ENCODE data around the gene SCN2B.

SCN2B gene

DNA sequence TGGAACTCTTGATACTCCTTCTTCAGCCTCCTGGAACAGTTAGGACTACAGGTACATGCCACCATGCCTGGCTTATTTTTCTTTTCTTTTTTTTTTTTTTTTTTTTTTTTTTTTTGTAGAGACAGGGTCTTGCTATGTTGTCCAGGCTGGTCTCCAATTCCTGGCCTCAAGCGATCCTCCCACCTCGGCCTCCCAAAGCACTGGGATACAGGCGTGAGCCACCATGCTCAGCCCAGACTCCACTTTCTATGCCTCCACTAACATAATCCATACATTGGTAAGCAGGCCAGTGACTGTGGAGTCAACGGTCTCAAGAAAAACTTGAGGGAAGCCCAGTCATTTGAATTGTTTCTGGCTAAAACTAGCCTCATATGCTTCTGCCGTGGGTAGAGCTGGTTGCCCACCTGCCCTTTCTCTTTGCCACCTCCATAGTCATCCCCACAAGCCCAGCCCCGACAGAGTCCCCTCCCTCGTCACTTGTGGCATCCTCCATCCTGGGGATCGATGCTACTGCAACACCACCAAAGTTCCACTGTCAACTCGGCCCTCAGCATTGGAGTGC, 2.4 kb downstream of the SCN2B start:
- DNase-seq (ENCODE audit: low spot score): no peak

DNA sequence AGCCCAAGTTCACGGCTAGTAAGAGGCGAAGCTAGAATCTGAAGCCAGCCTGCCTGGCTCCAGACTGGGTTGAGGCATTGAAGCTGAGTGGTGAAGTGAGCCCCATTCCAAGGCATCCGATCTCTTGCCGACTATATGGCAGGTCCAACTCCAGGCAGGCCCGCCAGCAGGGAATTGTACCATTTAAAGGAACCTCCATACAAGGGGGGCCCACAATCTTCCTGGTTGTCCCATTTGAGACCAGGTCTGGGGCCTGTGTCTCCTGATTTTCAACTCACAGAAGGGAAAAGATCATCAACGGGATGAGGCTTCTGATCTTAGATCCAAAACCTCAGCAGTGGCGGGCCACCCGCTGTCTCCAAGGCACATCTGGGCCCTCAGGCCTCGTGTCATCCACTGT, 4.1 kb downstream of the SCN2B start:
- no peak for DNase-seq (ENCODE audit: low spot score)

DNA sequence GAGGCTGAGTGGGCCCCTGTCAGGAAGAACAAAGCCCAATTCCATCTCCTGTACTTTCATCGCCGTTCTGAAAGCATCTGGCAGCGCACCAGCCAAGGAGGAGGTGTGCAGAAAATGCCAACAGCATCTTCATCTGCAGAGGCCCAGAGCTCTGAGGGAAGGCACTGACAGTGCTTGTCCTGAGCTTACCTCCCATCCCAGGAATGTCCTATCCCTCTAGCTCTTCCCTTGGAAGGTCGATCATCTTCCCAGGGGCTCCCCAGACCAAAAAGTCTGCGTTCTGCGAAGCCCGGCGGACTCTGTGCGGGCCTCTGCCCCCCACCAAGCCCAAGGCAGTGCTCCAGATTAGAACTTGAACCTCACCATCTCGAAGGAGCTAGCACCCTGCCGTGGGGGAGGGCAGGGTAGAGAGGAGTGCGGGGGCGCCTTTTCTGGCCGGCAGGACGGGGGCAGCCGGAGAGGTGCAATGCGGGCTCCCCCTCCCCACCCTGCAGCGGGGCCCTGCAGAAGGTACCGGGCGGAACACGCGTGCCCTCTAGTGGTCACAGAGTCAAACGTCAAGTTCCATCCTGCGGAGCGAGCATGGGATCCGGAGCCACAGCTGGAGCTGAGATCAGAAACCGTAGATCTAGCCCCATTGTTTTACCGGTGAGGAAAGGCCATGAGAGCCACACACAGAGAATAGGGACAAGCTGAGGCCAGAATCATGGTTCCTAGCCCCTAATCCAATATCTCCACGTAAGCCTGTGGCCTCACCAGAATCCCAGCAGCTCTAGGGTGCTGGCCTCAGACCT, 5.0 kb downstream of the SCN2B start:
- DNase-seq (ENCODE audit: low spot score): peak; percentile 34

DNA sequence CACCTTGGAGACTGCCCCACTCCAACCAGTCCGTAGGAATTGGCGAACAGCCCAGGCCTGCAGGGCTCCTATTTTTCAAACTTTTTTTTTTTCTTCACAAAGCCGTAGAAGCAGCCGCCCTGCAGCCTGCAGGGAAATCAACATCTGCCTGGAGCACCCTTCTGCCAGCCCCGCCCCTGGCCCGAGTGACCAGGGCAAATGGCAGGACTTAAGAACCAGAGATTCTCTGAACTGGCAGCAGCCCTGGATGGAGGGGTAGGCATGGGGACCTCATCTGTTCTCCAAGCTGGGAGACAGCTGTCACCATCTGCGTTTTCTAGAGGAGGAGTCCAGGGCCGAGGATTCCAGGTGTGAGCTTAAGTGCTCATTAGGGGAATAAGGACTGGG, 5.6 kb downstream of the SCN2B start:
- DNase-seq (ENCODE audit: low spot score): no peak

DNA sequence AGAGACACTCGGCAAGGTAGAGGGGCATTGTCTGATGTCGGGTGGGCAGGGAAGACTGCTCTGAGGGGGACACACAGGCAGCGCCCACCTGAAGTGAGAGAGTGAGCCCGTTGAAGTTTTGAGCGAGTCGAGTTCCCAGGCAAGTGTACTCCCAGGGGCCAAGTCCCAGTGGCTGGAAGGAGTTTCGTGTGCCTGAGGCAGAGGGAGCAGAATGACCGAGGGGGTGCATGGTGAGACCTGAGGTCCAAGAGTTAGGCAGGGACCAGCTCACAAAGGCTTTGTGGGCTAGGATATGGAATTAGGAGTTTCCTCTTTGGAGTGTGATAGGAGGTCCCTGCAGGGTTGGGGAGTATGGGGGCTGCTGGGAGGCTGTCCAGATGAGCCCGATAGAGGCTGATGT, 6.2 kb downstream of the SCN2B start:
- no peak for DNase-seq (ENCODE audit: low spot score)

DNA sequence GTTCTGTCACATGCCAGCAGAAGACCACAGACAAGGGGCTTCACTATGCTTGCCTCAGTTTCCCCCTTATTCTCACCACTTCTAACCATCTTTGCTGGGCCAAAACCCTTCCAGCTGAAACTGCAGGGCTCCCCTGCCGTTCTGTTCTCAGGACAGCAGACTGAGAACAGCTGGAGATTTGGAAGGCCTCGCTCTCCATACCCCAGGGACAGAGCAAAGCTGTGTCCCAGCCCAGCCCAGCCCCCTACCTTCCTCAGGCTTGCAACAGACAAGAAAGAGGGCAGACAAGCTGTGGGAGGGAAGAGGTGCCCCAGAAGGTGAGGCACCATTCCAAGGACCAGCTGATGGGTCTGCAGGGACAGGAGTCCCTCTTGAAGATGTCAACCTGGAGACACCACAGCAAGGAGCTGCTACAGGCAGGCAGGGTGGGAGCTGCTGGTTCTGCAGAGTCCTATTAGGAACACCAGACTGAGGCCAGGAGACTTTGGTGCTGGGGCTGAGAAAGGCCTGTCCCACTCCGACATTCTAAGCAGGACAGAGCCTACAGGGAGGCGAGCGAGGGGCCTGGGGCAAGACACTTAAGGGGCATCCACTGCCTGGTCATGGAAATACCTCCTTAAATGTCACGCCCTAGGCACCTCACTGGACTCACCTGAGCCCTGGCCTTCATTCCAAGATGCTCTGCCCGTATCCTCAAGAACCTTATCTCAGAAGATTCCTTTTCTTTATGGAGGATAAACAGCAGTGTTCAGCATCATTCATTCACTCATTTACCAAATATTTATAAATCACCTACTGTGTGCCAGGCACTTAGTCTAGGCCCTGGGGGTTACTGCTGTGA, 6.9 kb downstream of the SCN2B start:
- DNase-seq (ENCODE audit: low spot score): no peak

DNA sequence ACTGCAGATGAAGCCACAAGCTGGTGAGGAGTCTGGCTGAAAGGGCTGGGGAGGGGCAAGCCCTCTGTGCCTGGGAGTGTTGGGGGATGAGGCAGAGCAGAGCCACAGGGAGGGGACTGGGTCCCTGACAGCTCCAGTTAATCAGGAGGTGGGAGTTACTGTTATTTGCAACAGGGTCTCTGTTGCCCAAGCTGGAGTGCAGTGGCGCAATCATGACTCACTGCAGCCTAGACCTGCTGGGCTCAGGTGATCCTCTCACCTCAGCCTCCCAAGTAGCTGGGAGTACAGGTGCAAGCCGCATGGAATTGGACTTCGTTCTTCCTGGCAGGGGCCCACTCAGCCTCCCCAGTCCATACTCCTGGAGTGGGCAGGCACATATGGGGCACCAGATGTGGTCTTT, 7.7 kb downstream of the SCN2B start:
- no peak for DNase-seq (ENCODE audit: low spot score)

DNA sequence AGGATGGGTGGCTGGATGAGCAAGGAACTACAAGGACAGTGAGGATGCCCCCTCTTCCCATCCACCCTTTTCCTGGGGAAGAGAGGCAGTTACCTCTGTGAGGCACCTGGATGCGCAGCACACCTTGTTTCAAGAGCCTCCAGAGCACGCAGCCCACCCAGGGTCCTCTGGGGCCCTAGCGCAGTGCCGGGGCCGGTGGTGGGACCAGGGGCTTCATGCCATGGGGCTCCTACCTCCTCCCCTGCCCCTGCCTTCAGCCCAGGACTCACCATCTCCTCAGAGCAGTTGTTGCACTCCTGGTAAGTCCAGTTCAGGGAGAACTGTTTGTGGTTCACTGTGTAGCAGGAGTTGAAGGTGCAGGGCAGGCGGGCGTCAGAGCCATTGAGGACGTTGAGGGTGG, 8.1 kb downstream of the SCN2B start:
- no peak for DNase-seq (ENCODE audit: low spot score)

DNA sequence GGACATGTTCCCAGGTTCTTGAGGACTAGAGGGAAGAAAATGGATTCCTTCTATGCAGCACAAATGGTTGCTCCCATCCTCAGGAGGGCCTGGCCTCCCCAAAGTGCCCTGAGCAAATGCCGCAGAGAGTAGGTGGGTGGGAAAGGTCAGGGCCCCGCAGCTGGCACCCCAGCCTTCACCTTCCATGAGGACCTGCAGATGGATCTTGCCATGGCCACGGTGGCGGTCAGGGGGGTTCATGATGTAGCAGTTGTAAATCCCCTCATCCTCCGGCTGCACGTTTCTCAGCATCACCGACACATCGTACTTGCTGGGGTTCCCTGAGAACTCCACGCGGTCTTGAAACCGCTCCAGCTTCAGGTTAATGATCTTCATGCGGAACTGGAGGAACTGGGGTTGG, 8.5 kb downstream of the SCN2B start:
- DNase-seq (ENCODE audit: low spot score): no peak

DNA sequence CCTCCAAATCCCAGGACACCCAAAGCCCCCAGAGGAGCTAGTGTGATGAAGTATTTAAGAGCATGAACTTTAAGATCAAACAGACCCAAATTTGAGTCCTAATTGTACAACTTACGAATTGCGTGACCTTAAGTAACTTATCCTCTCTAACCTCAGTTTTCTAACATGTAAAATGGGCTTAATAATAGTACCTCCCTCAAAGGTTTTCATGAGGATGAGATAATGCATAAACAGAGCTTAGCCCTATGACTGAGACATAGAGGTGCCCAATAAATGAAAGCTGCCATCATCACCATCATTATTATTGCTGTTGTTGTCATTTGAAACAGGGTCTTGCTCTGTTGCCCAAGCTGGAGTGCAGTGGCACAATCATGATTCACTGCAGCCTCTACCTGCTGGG, 9.2 kb downstream of the SCN2B start:
- DNase-seq (ENCODE audit: low spot score): no peak

DNA sequence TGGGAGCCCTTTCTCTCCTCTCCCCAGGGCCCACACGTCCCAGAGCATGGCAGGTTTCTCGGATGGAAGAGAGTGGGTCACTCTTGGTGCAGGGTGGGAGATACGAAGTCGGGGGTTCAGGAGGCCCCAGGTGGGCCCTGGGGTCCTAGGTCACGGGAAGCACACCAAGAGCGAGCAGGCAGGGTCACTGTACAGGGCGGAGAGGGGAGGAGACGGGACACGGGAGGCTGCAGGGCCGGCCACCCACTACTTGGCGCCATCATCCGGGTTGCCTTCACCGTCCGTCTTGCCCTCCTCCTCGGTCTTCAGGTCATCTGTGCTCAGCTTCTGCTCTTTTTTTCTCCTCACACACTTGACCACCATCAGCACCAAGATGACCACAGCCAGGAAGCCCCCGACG, 9.8 kb downstream of the SCN2B start:
- DNase-seq (ENCODE audit: low spot score): no peak

DNA sequence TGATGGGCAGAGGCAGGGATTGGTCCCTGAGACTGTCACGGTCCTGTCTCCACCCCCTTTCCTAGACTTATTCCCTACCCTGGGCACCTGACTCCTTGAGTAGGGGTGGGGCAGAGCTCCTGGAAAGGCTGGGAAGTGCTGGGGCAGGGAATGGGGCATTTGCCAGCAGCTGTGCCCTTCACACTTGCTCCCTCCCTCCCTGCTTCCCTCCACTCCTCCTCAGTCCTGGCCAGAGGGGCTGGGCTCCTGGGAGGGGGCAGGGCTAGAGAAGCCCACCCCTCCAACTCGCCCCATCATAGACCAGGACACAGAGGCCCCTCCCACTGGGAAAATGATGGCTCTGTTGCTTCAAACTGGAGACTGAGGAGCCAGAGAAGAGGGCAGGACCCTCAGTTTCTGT, 11.6 kb downstream of the SCN2B start:
- no peak for DNase-seq (ENCODE audit: low spot score)

DNA sequence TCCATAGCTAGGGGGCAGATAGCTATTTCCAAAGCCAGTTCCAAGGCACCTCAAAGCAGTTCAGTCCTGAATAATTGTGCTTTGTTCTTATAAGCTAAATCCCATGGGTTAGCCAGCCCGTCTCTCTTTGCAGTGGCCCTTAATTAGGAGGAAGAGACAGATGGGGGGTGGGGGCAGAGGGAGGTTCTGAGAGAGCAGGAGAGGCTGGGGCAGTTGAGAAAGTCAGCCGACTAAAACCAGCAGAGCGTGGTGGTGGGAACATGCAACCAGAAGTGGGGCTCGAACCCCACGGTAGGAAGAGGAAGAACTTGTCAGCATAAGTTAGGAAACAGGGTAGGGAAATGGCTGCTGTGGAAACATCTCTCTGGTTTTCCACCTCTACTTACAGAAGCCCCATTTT, 12.9 kb downstream of the SCN2B start:
- no peak for DNase-seq (ENCODE audit: low spot score)

DNA sequence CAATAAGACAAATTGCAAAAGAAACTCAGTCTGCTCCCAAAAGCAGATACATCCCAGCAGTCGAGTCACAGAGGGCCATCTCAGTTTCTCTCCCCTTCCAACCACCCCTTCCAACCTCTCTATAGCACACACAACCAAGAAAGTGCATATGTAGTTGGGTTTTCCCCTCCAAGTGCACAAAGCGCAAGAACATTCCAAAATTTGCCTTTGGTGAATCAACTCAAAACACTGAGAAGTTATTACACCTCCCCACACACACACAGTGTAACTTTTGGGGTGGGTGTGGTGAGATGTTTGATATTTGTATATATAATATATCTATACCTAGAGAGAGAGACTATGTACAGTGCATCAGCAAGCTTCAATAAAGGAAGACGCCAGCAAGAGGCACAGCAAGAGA, 13.6 kb downstream of the SCN2B start:
- DNase-seq (ENCODE audit: low spot score): no peak

DNA sequence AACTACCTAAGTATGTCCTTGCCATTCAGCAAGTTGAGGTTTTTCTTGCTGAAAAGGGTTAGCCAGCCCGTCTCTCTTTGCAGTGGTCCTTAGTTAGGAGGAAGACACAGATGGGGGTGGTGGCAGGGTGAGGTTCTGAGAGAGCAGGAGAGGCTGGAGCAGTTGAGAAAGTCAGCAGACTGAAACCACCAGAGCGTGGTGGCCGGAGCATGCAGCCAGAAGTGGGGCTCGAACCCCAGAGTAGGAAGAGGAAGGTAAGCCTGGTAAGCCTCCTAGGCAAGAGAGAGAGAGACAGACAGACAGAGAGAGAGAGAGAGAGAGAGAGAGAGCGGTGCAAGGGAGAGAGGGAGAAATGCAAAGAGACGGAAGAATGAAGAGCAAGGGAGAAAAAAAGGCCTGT, 14.7 kb downstream of the SCN2B start:
- no peak for DNase-seq (ENCODE audit: low spot score)

DNA sequence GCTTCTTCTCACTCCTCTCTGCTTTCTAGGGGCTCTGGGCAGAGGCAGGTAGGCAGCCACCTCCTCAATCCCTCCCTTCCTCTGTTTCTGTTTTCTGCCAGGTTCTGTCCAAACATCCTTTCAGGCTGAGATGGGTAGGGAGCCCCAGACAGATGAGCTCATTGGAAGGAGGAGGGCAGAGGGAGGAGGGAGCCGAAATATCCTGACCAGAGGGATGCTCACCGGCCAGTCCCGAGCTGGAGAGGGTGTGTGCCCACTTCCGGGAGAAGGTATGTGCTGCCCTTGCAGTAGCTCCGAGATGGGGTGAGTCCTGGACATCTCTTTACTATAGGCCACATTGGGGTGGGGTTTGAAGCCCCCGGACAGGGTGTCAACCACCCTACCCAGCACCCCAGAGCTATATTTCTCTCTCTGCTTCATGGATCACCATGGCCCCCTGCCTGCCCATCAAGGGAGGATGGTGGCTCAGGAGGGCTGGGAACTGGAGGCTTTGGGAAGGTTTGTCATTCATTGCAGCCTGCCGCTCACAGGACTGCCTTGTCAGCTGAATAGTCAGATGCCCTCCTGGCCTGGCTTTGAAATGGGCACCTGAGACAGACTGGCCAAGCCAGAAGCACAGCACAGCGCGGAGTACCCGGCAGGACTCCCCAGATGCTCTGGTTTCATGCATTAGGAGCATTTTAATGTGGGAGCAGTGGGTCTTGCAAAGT, 19.1 kb downstream of the SCN2B start:
- no peak for DNase-seq (ENCODE audit: low spot score)

DNA sequence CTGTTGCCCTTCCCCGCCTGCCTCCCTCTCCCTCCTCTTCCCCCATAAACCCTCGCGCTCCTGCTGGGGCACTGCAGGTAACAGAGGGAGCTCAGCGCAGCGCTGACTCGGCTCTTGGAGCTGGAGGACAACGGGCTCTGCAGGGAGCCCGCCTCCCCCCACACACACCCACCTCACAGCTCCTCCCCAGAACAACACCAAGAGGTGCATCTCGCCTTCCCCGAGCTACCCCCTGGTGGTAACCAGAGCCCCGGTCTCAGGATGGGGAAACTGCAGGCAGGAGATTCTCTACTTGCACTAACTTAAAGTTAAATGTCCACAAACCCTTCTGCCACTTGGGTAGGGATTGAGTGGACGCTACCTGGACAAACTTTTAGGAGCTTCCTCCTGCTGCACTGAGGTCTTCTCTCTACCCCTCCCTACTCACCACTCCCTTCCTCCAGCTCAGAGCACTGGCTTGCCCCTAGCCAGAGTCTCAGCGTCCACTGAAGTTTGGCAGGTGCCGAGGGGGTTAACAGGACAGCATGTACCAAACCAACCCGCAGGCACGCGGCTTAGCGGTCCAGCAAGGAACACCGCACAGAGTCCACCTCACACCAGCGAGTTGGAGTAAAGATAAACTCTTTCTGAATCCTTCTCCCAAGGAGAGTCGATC, 19.8 kb downstream of the SCN2B start:
- no peak for DNase-seq (ENCODE audit: low spot score)

DNA sequence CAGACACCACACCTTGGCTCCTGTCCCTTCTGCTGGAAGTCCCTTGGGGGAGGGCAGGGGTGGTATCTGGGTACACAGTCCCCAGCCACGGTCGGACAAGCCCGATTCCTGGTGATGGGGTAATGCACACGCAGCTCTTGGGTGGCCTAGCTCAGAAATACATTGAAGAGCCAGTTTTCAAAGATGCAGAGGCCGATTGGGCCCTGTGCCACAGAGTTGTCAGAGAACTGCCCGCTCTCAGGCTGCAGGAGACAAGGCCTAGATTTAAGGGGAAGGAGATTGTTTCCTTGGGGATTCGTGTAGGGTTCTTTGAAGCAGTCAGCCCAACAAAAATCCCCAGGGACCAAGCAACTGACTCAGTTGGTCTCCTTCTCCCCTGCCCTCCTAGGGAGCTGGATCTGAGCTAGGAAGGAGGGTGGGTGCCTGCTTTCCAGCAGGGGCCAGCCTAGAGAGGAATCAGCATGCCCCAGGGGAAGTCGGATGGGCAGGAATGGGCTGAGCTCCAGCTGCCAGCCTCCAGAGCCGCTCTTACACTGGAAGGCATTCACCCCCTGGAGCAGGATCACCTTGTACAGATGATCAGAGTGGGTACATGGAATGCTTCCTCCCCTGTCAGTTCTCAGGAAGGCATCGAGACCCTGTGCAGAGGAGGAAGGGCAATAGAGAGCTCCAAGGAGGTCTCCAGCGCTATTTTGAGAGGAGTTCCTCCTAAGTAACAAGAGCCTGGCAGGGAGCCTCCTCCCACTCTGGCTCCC, 20.5 kb downstream of the SCN2B start:
- no peak for DNase-seq (ENCODE audit: low spot score)

DNA sequence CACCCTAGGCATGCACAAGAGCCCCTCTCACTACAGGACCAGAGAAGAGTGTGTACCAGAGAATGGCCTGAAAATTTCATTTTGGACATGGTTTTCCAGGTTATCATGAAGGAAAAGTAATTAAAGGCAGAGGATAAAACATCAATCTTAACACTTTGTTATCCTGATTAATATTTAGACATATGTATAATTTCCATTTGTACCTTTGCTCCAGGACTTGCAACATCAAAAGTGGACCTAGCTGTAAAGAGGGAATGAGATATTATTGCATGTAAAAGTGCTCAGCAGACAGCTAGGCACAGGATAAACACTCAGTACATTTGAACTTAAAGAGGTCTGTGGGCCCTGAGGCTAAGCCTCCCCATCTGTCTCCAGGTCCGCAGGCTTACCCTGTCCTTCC, 21.8 kb downstream of the SCN2B start:
- no peak for DNase-seq (ENCODE audit: low spot score)

DNA sequence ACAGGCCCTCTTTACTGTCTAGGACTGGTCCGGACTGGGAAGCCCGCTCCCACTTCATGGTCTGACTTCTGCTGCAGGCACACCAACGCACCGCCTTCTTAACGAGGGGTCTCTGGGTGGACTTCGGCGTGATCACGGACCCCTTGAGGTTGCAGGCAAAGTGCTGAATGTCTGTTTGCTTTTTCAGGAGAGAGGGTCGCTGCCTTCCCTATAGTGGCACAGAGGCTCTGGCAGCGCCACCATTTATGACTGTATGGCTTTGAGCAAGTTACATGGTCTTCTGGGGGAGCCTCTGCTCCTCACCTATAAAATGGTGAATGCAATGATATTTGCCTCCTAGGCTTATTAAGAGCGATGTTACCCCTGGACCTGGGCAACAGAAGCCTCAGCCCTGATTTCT, 22.5 kb downstream of the SCN2B start:
- no peak for DNase-seq (ENCODE audit: low spot score)

DNA sequence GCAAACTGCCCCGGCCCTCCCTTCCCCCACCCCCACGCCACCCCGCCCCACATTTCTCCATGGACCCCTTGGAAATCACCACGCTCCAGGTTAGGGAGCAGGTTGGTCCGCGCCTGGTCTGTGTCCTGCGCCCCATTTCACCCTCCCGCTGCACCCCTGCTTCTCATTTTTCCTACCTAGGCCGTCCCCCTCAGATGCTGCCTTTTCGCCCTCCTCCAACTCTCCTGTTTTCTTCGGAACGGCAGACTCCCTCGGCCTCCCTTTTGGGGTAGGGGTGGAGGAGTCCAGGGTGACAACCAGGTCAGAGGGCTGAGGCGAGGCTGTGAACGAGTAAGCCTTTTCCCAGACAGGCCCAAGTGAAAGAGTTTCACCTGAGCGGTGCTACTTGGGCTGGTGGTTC, 22.9 kb downstream of the SCN2B start:
- DNase-seq (ENCODE audit: low spot score): no peak

All from kidney capillary endothelial cell (primary cell).